ENCODE measurements around the gene TRIM29. TPM values are rescaled to one million over a fixed set of nuclear protein-coding genes. Genes with fewer than 3 reads are reported as not detected.

The TRIM29 gene, protein sequence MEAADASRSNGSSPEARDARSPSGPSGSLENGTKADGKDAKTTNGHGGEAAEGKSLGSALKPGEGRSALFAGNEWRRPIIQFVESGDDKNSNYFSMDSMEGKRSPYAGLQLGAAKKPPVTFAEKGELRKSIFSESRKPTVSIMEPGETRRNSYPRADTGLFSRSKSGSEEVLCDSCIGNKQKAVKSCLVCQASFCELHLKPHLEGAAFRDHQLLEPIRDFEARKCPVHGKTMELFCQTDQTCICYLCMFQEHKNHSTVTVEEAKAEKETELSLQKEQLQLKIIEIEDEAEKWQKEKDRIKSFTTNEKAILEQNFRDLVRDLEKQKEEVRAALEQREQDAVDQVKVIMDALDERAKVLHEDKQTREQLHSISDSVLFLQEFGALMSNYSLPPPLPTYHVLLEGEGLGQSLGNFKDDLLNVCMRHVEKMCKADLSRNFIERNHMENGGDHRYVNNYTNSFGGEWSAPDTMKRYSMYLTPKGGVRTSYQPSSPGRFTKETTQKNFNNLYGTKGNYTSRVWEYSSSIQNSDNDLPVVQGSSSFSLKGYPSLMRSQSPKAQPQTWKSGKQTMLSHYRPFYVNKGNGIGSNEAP
- 0.16 and 0.28 TPM in 2 replicates for total RNA-seq (2014; rRNA removed; shearing (Covaris generic))
- not detected in 2 replicates for polyA plus RNA-seq (2016; fragmentation: Nextera tagmentation; extraction: Ambion mirVana)
- long read RNA-seq, partial matches to known transcripts = 1 of 1 reads
- long read RNA-seq, other reads (novel, unspliced or antisense) = 0 of 1 reads

DNA sequence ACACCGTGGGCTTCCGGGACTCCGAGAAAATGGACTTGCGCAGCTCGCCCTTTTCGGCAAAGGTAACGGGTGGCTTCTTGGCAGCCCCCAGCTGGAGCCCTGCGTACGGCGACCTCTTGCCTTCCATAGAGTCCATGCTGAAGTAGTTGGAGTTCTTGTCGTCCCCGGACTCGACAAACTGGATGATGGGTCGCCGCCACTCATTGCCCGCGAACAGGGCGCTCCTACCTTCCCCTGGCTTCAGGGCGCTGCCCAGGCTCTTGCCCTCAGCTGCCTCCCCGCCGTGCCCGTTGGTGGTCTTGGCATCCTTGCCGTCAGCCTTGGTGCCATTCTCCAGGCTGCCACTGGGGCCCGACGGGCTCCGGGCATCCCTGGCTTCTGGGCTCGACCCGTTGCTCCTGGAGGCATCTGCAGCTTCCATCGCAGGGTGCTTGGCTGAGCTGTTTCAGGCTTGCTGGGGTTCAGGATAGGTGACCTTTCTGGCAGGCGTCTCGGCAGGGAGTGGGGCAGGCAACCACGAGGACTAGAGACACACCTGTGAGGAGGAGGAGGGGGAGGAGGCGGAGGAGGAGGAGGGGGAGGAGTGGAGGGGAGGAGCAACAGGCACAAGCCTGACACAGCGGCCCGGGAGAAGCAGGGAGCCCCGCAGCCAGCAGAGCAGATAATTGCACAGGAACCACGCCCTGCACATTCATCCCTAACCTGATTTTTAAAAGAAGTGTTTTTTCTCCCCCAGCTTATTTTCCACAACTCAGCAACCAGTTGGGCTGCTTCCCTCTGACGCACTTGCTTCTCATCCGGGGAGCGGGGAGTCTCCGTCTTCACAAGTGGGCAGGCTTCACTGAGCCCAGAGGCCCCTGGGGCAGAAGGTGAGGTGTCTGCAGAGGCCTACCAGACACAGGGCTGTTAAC, at the start of gene TRIM29:
Gene TRIM29, minus strand, starts transcription at position 503 of the 911 bp plus-strand sequence. Its CDS starts 82 bp downstream, at position 421.
- no peaks in the 10 kb centered on the region for H3K27me3 ChIP-seq (ENCODE audit: insufficient read depth)
- peak; percentile 62 for ATAC-seq
- H3K4me3 ChIP-seq = no peak within 1 kb of the TSS
- 0 out of 2 replicates have a peak within 1 kb of the TSS, but pooled peaks have one; percentile 38 for H2AFZ ChIP-seq
- H3K27ac ChIP-seq (ENCODE audit: low read depth) = no peak within 1 kb of the TSS
- no peaks in the 10 kb centered on the region for H3F3A ChIP-seq (replicated peaks; ENCODE audit: low read depth)
- H4K20me1 ChIP-seq (replicated peaks; ENCODE audit: insufficient read depth) = no peaks in the 10 kb centered on the region
- H3K9me3 Mint-ChIP-seq = no peaks in the 10 kb centered on the region
- TF ChIP-seq, protein P1, sequence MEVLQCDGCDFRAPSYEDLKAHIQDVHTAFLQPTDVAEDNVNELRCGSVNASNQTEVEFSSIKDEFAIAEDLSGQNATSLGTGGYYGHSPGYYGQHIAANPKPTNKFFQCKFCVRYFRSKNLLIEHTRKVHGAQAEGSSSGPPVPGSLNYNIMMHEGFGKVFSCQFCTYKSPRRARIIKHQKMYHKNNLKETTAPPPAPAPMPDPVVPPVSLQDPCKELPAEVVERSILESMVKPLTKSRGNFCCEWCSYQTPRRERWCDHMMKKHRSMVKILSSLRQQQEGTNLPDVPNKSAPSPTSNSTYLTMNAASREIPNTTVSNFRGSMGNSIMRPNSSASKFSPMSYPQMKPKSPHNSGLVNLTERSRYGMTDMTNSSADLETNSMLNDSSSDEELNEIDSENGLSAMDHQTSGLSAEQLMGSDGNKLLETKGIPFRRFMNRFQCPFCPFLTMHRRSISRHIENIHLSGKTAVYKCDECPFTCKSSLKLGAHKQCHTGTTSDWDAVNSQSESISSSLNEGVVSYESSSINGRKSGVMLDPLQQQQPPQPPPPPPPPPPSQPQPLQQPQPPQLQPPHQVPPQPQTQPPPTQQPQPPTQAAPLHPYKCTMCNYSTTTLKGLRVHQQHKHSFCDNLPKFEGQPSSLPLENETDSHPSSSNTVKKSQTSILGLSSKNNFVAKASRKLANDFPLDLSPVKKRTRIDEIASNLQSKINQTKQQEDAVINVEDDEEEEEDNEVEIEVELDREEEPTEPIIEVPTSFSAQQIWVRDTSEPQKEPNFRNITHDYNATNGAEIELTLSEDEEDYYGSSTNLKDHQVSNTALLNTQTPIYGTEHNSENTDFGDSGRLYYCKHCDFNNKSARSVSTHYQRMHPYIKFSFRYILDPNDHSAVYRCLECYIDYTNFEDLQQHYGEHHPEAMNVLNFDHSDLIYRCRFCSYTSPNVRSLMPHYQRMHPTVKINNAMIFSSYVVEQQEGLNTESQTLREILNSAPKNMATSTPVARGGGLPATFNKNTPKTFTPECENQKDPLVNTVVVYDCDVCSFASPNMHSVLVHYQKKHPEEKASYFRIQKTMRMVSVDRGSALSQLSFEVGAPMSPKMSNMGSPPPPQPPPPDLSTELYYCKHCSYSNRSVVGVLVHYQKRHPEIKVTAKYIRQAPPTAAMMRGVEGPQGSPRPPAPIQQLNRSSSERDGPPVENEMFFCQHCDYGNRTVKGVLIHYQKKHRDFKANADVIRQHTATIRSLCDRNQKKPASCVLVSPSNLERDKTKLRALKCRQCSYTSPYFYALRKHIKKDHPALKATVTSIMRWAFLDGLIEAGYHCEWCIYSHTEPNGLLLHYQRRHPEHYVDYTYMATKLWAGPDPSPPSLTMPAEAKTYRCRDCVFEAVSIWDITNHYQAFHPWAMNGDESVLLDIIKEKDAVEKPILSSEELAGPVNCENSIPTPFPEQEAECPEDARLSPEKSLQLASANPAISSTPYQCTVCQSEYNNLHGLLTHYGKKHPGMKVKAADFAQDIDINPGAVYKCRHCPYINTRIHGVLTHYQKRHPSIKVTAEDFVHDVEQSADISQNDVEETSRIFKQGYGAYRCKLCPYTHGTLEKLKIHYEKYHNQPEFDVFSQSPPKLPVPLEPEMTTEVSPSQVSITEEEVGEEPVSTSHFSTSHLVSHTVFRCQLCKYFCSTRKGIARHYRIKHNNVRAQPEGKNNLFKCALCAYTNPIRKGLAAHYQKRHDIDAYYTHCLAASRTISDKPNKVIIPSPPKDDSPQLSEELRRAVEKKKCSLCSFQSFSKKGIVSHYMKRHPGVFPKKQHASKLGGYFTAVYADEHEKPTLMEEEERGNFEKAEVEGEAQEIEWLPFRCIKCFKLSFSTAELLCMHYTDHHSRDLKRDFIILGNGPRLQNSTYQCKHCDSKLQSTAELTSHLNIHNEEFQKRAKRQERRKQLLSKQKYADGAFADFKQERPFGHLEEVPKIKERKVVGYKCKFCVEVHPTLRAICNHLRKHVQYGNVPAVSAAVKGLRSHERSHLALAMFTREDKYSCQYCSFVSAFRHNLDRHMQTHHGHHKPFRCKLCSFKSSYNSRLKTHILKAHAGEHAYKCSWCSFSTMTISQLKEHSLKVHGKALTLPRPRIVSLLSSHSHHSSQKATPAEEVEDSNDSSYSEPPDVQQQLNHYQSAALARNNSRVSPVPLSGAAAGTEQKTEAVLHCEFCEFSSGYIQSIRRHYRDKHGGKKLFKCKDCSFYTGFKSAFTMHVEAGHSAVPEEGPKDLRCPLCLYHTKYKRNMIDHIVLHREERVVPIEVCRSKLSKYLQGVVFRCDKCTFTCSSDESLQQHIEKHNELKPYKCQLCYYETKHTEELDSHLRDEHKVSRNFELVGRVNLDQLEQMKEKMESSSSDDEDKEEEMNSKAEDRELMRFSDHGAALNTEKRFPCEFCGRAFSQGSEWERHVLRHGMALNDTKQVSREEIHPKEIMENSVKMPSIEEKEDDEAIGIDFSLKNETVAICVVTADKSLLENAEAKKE (CRISPR knock-in tag; IDR thresholded peaks at IDR 0.05) = no peak
- TF ChIP-seq STAT1 (IDR thresholded peaks at IDR 0.05; ENCODE audit: unreplicated experiment) (no peak), ZNF114 (CRISPR knock-in tag; IDR thresholded peaks at IDR 0.05) (no peak), POLR2AphosphoS5 (IDR thresholded peaks at IDR 0.05; ENCODE audit: low read depth) (no peak), ZNF331 (CRISPR knock-in tag; IDR thresholded peaks at IDR 0.05; ENCODE audit: low read depth) (no peak), JUNB (IDR thresholded peaks at IDR 0.05; ENCODE audit: unreplicated experiment) (no peak), NANOG (IDR thresholded peaks at IDR 0.05; ENCODE audit: borderline replicate concordance) (no peak)
- TF ChIP-seq, protein P2, sequence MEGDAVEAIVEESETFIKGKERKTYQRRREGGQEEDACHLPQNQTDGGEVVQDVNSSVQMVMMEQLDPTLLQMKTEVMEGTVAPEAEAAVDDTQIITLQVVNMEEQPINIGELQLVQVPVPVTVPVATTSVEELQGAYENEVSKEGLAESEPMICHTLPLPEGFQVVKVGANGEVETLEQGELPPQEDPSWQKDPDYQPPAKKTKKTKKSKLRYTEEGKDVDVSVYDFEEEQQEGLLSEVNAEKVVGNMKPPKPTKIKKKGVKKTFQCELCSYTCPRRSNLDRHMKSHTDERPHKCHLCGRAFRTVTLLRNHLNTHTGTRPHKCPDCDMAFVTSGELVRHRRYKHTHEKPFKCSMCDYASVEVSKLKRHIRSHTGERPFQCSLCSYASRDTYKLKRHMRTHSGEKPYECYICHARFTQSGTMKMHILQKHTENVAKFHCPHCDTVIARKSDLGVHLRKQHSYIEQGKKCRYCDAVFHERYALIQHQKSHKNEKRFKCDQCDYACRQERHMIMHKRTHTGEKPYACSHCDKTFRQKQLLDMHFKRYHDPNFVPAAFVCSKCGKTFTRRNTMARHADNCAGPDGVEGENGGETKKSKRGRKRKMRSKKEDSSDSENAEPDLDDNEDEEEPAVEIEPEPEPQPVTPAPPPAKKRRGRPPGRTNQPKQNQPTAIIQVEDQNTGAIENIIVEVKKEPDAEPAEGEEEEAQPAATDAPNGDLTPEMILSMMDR (conservative IDR thresholded peaks at IDR 0.05; ENCODE audit: low read depth in 2 of 2) = peak in 1 of 2 experiments; percentile 24; a peak in 1 of 4 replicates
- no peak within 1 kb of the TSS for H3K4me3 Mint-ChIP-seq
- no peak within 1 kb of the TSS for H3K4me2 ChIP-seq
- no peaks in the 10 kb centered on the region for H3K9me2 ChIP-seq (ENCODE audit: insufficient read depth)
- no peak for DNase-seq (ENCODE audit: low spot score)
- H3K27me3 Mint-ChIP-seq (ENCODE audit: insufficient read depth, low read depth, poor library complexity) = peaks cover 3% of the 10 kb centered on the region
- no peaks in the 10 kb centered on the region for H3K36me3 Mint-ChIP-seq (ENCODE audit: low read depth)
- peaks cover 5% of the 10 kb centered on the region; the same call in 1 of the 3 replicates for H3K4me1 Mint-ChIP-seq
- no peaks in the 10 kb centered on the region; the same call in 1 of the 2 replicates for H3K4me1 ChIP-seq (ENCODE audit: insufficient read depth)
- H3K36me3 ChIP-seq (ENCODE audit: insufficient read depth) = no peaks in the 10 kb centered on the region
- H3K27ac Mint-ChIP-seq = no peak within 1 kb of the TSS
- H3K79me2 ChIP-seq (replicated peaks; ENCODE audit: insufficient read depth) = no peaks in the 10 kb centered on the region
